Measurements from ENCODE around the gene MYH15. TPM values are rescaled to one million over a fixed set of nuclear protein-coding genes. Genes with fewer than 3 reads are reported as not detected.

The MYH15 gene
- total and polyA plus RNA-seq, 2 of the 8 experiments (the other 6 are each of a cell fraction or from before 2014, with no cell fraction given): under 0.01 TPM; not detected in 1

DNA sequence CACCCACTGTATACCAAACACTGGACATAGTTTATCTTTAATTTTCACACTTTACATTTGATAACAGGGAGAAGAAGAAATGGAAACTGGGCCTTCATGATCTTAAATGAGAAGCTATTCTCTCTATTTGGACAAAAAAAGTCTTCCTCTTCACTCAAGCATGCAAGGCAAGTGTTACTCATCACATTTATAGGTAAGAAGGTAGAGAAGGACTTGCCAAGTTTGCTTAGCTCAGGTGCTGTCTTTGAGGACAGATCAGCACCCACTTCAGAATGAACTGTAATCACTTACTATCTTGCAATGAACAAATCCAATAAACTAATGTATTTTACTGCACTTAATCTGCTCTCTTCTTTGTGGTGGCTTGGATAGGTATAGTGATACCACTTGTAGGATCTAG lies 1.1 kb upstream of the MYH15 start:
- Histone ChIP-seq H2BK12ac (ENCODE audit: low read depth, low read length) (no peak overlapping the region), H4K8ac (ENCODE audit: extremely low read depth, insufficient read depth, low read length) (no peak overlapping the region), H3K56ac (replicated peaks; ENCODE audit: insufficient read length, low read depth, low read length) (no peak overlapping the region), H4K20me1 (replicated peaks in 1 of 2; ENCODE audit: control insufficient read depth in 1 of 2, insufficient read depth in 2 of 2, low read length in 2 of 2) (no peaks in the 10 kb centered on the region), H3K79me1 (ENCODE audit: low read depth, low read length) (no peaks in the 10 kb centered on the region), H3K14ac (ENCODE audit: insufficient read length) (no peak overlapping the region), H3K4ac (replicated peaks; ENCODE audit: insufficient read length, low read depth, low read length) (no peak overlapping the region), H3K4me2 (ENCODE audit: insufficient read depth in 1 of 2, low read depth in 2 of 2, low read length in 2 of 2) (no peak overlapping the region), H3K27ac (ENCODE audit: low read depth, low read length) (no peak overlapping the region), H2BK20ac (ENCODE audit: low read length) (no peak overlapping the region), H2AK5ac (ENCODE audit: low read depth, low read length) (no peak overlapping the region), H2BK15ac (ENCODE audit: low read length) (no peak overlapping the region), H3K23ac (ENCODE audit: insufficient read length) (no peak overlapping the region), H4K91ac (replicated peaks; ENCODE audit: insufficient read length, low read length) (no peak overlapping the region), H4K5ac (ENCODE audit: insufficient read length, low read depth, low read length) (no peak overlapping the region), H2AFZ (ENCODE audit: low read length) (no peak overlapping the region), H3K23me2 (ENCODE audit: low read depth, low read length) (no peaks in the 10 kb centered on the region), H3K9me3 (ENCODE audit: insufficient read depth in 2 of 2, low read depth in 1 of 2, low read length in 1 of 2) (no peaks in the 10 kb centered on the region), H3K27me3 (replicated peaks in 1 of 4; ENCODE audit: control insufficient read depth in 3 of 4, extremely low read depth in 1 of 4, insufficient read depth in 3 of 4, low read length in 3 of 4) (peaks cover 0 to 2% (median 0%) of the 10 kb centered on the region in 4 experiments; a peak in 1 of 7 replicates), H3K36me3 (ENCODE audit: control insufficient read depth in 2 of 4, insufficient read depth in 4 of 4, low read length in 3 of 4) (no peaks in the 10 kb centered on the region), H3K4me1 (replicated peaks in 1 of 4; ENCODE audit: control insufficient read depth in 3 of 4, insufficient read depth in 4 of 4, low read length in 3 of 4) (no peaks in the 10 kb centered on the region), H2BK120ac (replicated peaks; ENCODE audit: low read depth, low read length) (no peak overlapping the region), H3K9ac (replicated peaks in 1 of 4; ENCODE audit: extremely low read depth in 1 of 4, low read depth in 3 of 4, low read length in 3 of 4) (no peak overlapping the region), H3K79me2 (ENCODE audit: control insufficient read depth in 1 of 2, insufficient read depth in 2 of 2, low read length in 2 of 2) (no peaks in the 10 kb centered on the region), H2BK5ac (ENCODE audit: low read depth, low read length) (no peak overlapping the region), H3K18ac (ENCODE audit: extremely low read depth, low read length) (no peak overlapping the region), H3K4me3 (ENCODE audit: extremely low read depth in 1 of 4, insufficient read depth in 2 of 4, low read depth in 3 of 4, low read length in 4 of 4) (no peak overlapping the region)
- POLR2A ChIA-PET (ENCODE audit: partially characterized antibody): interaction anchor here (2.0 kb wide), 1 partner anchor 11 kb away, joined by 4 read pairs; no protein-coding TSS in a partner anchor
- no peak for FAIRE-seq
- CTCF ChIA-PET (ENCODE audit: partially characterized antibody): interaction anchor here (0.6 to 3.5 kb wide), 3 partner anchors 14 to 41 kb away, joined by 3 to 17 read pairs (median 15); no protein-coding TSS in a partner anchor
- TF ChIP-seq EZH2 (IDR thresholded peaks at IDR 0.05; ENCODE audit: low read depth, low read length, severe bottlenecking) (no peak), POLR2A (IDR thresholded peaks at IDR 0.05; ENCODE audit: control extremely low read depth in 1 of 2, low read depth in 2 of 2, low read length in 2 of 2) (no peak)
- no peak for DNase-seq (ENCODE audit: low read depth in 1 of 2, low spot score in 2 of 2)
